ENCODE data around the gene ZSWIM1.

DNA sequence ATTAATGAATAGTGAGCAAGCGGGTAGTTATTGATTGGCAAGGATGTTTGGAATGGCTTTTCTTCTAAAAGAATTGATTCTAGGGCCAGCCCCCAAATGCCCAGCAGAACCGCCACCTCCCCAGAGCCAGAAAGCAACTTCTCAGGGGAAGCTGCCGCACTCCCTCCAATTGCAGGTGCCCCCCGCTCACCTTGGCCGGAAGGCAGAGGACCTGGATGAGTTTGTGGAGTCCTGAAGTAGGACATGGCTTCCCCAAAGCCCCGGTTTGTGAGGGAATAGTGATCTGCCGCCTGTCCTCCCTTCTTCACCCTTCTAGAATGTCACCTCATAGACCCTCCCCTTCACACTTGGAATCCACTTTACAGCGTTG, 6.3 kb downstream of the ZSWIM1 start, which contains the start of gene SPATA25:
- TF ChIP-seq, protein P1, sequence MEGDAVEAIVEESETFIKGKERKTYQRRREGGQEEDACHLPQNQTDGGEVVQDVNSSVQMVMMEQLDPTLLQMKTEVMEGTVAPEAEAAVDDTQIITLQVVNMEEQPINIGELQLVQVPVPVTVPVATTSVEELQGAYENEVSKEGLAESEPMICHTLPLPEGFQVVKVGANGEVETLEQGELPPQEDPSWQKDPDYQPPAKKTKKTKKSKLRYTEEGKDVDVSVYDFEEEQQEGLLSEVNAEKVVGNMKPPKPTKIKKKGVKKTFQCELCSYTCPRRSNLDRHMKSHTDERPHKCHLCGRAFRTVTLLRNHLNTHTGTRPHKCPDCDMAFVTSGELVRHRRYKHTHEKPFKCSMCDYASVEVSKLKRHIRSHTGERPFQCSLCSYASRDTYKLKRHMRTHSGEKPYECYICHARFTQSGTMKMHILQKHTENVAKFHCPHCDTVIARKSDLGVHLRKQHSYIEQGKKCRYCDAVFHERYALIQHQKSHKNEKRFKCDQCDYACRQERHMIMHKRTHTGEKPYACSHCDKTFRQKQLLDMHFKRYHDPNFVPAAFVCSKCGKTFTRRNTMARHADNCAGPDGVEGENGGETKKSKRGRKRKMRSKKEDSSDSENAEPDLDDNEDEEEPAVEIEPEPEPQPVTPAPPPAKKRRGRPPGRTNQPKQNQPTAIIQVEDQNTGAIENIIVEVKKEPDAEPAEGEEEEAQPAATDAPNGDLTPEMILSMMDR (IDR thresholded peaks at IDR 0.05 in 2 of 3, conservative IDR thresholded peaks at IDR 0.05 in 1 of 3; ENCODE audit: control insufficient read depth in 2 of 3, extremely low read depth in 1 of 3, insufficient read depth in 1 of 3, low read depth in 3 of 3, low read length in 3 of 3): no peak
- TF ChIP-seq CHD1 (IDR thresholded peaks at IDR 0.05; ENCODE audit: low read depth, low read length): no peak
- TF ChIP-seq EP300 (IDR thresholded peaks at IDR 0.05; ENCODE audit: borderline replicate concordance in 1 of 2, control insufficient read depth in 1 of 2, low read depth in 2 of 2, low read length in 2 of 2): no peak
- TF ChIP-seq CBX3 (IDR thresholded peaks at IDR 0.05; ENCODE audit: borderline replicate concordance, low read depth): no peak
- no peak for TF ChIP-seq RAD51 (IDR thresholded peaks at IDR 0.05)
- TF ChIP-seq EZH2 (IDR thresholded peaks at IDR 0.05; ENCODE audit: borderline replicate concordance, control insufficient read depth, low read depth, low read length): no peak
- TF ChIP-seq, protein P2, sequence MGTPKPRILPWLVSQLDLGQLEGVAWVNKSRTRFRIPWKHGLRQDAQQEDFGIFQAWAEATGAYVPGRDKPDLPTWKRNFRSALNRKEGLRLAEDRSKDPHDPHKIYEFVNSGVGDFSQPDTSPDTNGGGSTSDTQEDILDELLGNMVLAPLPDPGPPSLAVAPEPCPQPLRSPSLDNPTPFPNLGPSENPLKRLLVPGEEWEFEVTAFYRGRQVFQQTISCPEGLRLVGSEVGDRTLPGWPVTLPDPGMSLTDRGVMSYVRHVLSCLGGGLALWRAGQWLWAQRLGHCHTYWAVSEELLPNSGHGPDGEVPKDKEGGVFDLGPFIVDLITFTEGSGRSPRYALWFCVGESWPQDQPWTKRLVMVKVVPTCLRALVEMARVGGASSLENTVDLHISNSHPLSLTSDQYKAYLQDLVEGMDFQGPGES (IDR thresholded peaks at IDR 0.05): no peak
- no peak for TF ChIP-seq NR2C2 (IDR thresholded peaks at IDR 0.05; ENCODE audit: borderline replicate concordance, control insufficient read depth, insufficient read length, low read depth)
- TF ChIP-seq ESRRA (IDR thresholded peaks at IDR 0.05; ENCODE audit: low read length): no peak

All from GM12878 (cell line).